GM10266 (cell line): ENCODE data around the gene AMMECR1.

ENCODE experiments used
- DNase-seq: peaks from one replicate; pipeline ENCODE4 v3.0.0; 2012; ENCODE audit errors: extremely low spot score
- TF ChIP-seq, protein P1 (sequence below): IDR thresholded peaks from 2 replicates; pipeline ENCODE4 v1.5.1; 2012; ENCODE audit warnings: mild to moderate bottlenecking, low read depth; ENCODE audit not compliant: control insufficient read depth, insufficient read depth; ENCODE audit errors: missing control alignments

AMMECR1 gene

DNA sequence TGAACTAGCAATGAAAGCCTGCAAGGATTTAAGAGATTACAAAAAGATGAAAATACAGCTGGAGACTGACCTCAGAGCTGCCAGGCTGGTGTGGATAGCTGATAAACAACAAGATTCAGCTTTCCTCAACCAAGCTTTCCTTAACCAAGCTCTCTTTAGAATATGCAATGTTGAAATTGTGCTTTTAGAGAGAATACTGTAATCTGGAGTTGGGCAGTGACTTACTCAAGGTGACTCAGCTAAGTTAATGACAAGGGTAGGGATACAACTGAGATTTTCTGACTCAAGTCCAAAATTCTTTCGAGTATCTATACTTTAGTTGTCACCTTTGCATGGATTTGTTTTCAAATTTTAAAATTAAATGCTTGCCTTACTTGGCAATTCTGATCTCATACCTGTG is 98.0 kb downstream of the AMMECR1 start:
- TF ChIP-seq, protein P1, sequence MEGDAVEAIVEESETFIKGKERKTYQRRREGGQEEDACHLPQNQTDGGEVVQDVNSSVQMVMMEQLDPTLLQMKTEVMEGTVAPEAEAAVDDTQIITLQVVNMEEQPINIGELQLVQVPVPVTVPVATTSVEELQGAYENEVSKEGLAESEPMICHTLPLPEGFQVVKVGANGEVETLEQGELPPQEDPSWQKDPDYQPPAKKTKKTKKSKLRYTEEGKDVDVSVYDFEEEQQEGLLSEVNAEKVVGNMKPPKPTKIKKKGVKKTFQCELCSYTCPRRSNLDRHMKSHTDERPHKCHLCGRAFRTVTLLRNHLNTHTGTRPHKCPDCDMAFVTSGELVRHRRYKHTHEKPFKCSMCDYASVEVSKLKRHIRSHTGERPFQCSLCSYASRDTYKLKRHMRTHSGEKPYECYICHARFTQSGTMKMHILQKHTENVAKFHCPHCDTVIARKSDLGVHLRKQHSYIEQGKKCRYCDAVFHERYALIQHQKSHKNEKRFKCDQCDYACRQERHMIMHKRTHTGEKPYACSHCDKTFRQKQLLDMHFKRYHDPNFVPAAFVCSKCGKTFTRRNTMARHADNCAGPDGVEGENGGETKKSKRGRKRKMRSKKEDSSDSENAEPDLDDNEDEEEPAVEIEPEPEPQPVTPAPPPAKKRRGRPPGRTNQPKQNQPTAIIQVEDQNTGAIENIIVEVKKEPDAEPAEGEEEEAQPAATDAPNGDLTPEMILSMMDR: no peak
- DNase-seq: no peak

DNA sequence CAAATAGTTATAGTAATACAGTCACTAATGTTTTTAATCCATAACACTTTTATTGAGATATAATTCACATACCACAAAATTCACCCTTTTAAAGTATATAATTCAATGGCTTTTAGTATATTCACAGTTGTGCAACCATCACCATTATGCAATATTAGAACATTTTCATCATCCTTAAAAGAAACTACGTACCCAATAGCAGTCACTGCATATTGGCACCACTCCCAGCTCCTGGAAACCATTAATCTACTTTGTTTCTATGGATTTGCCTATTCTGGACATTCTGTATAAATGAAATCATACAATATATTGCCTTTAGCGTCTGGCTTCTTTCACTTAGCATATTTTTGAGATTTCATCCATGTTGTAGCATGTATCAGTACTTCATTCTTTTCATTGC is 99.3 kb downstream of the AMMECR1 start:
- no peak for DNase-seq

DNA sequence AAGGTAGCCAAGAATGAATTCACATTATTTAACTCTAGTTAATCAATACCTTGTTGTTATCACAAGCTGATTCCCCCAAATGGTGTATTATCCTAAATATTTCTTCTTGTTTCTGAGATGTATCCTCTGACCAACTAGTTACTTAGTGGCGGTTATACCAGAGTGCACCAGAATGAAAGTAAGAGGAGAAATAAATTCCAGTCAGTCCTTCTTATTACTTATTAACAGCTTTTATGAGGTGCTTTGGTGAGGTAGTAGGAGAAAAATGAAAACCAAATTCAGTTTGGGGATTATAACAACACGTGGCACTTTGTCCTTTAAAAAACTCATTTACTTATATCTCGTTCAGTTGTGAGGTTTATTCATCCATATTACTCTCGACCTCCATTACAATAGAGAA is 101.9 kb downstream of the AMMECR1 start:
- no peak for DNase-seq
- TF ChIP-seq, protein P1: no peak

More for the DNA sequence above, 99.3 kb downstream of the AMMECR1 start:
- TF ChIP-seq, protein P1: no peak

DNA sequence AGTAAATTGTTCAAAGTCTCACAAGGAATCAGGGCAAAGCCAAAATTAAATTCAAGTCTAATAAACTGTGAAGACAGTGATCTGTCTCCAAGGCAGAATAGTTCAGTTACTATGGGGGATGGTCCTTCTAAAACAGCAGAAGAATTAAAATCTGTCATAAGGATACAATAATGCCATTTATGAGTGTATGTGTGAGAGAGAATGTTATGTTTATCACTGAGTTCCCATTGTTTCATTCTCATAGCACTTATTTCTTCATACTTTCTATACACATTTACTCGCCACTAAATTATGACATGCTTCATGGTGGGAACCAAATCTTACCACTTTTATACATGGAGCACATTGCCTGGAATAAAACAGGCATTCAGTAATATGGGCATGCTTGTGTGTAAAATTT is 102.5 kb downstream of the AMMECR1 start:
- TF ChIP-seq, protein P1: no peak
- DNase-seq: no peak

DNA sequence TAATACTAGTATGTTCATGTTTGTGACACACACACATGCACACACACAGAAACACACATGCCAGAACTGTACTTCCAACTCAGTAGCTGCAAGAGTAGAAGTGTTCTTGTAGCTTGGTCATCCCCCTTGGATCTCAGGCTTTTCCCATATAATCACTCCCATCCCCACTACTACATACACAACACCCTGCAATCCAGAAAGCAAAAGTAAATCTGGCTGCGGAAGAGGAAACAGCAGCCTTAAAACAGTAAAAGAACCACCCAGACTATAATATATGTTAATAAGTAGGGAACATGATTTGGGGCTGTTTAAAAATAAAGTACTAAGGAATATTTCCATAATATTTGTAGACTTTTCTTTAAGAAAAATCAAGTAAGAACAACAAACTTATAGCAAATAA is 103.2 kb downstream of the AMMECR1 start:
- TF ChIP-seq, protein P1: no peak
- no peak for DNase-seq

DNA sequence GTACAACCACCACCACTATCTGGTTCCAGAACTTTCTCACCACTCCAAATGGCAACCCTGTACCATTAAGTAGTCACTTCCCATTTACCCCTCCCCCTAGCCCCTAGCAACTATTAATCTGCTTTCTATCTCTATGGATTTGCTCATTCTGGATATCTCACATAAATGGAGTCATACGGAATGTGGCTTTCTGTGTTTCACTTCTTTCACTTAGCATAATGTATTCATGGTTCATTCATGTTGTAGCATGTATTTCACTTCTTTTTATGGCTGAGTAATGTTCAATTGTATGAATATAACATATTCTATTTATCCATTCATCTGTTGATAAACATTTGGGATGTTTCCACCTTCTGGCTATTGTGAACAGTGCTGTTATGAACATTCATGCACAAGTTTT is 104.7 kb downstream of the AMMECR1 start:
- no peak for DNase-seq
- TF ChIP-seq, protein P1: no peak

DNA sequence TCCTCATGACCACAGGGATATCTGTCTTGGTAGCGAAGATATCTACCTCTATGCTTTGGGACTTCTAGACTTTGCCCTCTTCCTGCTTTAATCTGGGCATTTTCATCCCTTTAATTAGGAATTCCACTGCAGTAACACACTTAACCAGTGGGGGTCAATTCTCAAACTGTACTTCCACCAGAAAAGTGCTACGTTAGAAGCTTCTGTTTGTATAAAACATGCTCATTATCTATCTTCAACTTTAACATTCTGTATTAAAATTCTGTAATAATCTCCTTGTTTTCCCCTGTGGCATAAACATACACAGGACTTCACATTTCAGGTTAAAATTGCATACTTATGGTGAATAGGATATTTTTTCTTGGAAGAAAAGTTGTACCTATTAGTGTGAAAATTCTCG is 105.6 kb downstream of the AMMECR1 start:
- no peak for DNase-seq
- TF ChIP-seq, protein P1: no peak
